Measurements from ENCODE around the gene POPDC3.

POPDC3 gene

GRCh38 chr6:105108631-105109262, 71.1 kb downstream of the POPDC3 start:
- H3K27ac ChIP-seq (ENCODE audit: low read length), result no peak overlapping the region
- H3K4me2 ChIP-seq (ENCODE audit: insufficient read depth, low read length), result no peak overlapping the region
- no peak overlapping the region for H3K4me3 ChIP-seq (ENCODE audit: low read depth in 1 of 2, low read length in 2 of 2)
- no peaks in the 10 kb centered on the region for H3K9me3 ChIP-seq (ENCODE audit: insufficient read depth, low read length, severe bottlenecking)
- H2AFZ ChIP-seq (ENCODE audit: low read depth, low read length), result no peak overlapping the region
- no peaks in the 10 kb centered on the region for H3K27me3 ChIP-seq (ENCODE audit: insufficient read depth, low read length, poor library complexity)
- H3K9ac ChIP-seq (ENCODE audit: low read depth, low read length), result no peak overlapping the region
- DNase-seq, result no peak
- no peak for ATAC-seq (ENCODE audit: insufficient read depth, low read depth)
- H3K4me1 ChIP-seq (ENCODE audit: insufficient read depth, low read length), result no peaks in the 10 kb centered on the region
- H4K20me1 ChIP-seq (ENCODE audit: insufficient read depth, low read length), result no peaks in the 10 kb centered on the region
- no peaks in the 10 kb centered on the region for H3K36me3 ChIP-seq (ENCODE audit: insufficient read depth, low read length)
- no peak for TF ChIP-seq EZH2 (IDR thresholded peaks at IDR 0.05; ENCODE audit: borderline replicate concordance, low read depth, low read length, severe bottlenecking)
- TF ChIP-seq CTCF (IDR thresholded peaks at IDR 0.05; ENCODE audit: borderline replicate concordance, extremely low read depth, low read length, poor library complexity, severe bottlenecking), result no peak
- H3K79me2 ChIP-seq (ENCODE audit: insufficient read depth, low read length), result no peaks in the 10 kb centered on the region
